Endothelial cell of umbilical vein (primary cell): ENCODE measurements around the gene GAST. TPM values are rescaled to one million over a fixed set of nuclear protein-coding genes. Genes with fewer than 3 reads are reported as not detected.

Experiments
- BruUV-seq: library from RNA; stranded (reverse); fragments of 400-500 nt; replicated peaks from 2 replicates; lab custom pipeline; 2021; lab: Mats Ljungman, UMichigan
- CTCF ChIA-PET: fragments of 300-600, 350-600 bp; sonication (Branson Sonifier 250); formaldehyde crosslinking; loops from one replicate; lab custom pipeline; 2021; ENCODE audit warnings: antibody characterized with exemption, inconsistent platforms; lab: Charles Lee
- POLR2A ChIA-PET: fragments of 300-600, 350-600 bp; sonication (Branson Sonifier 250); formaldehyde crosslinking; loops from one replicate; lab custom pipeline; 2021; ENCODE audit warnings: antibody characterized with exemption, inconsistent platforms; lab: Charles Lee
- DNase-seq: peaks from one replicate; pipeline ENCODE4 v3.0.0-alpha.2; 2011; ENCODE audit warnings: low read depth, low spot score
- FAIRE-seq: peaks from 2 replicates; lab custom pipeline; 2011; peaks lifted over from hg19 to GRCh38; lab: Jason Lieb, UNC
- H2AFZ ChIP-seq: 2 replicates; pipeline ENCODE4 v1.6.0; 2012; ENCODE audit warnings: low read depth, low read length, control low read depth, inconsistent platforms
- H3K27ac ChIP-seq: 2 replicates; pipeline ENCODE4 v1.5.1; 2011; ENCODE audit warnings: low read depth, mild to moderate bottlenecking, control low read depth, low read length, moderate library complexity; ENCODE audit not compliant: insufficient read depth
- H3K27me3 ChIP-seq, 2 experiments: 2 replicates each; pipeline versions ENCODE4 v1.6.0 to v1.6.1; 2011; ENCODE audit warnings: low read length in 2 of 2, mixed read lengths in 1 of 2; ENCODE audit not compliant: control insufficient read depth in 2 of 2, insufficient read depth in 2 of 2
- H3K36me3 ChIP-seq, 2 experiments: 2 replicates in 1 of 2; 3 replicates in 1 of 2; pipeline ENCODE4 v1.5.1; 2011; ENCODE audit warnings: low read length in 2 of 2, mild to moderate bottlenecking in 1 of 2, moderate library complexity in 1 of 2; ENCODE audit not compliant: control insufficient read depth in 2 of 2, insufficient read depth in 2 of 2; ENCODE audit errors: extremely low read depth in 1 of 2
- H3K4me1 ChIP-seq: 3 replicates; pipeline ENCODE4 v1.5.1; 2011; ENCODE audit warnings: mild to moderate bottlenecking, low read length; ENCODE audit not compliant: control insufficient read depth, insufficient read depth; ENCODE audit errors: extremely low read depth
- H3K4me2 ChIP-seq: 2 replicates; pipeline ENCODE4 v1.6.1; 2011; ENCODE audit warnings: low read length, control low read depth, mixed read lengths; ENCODE audit not compliant: insufficient read depth
- H3K4me3 ChIP-seq, 3 experiments: fragments of 200-600 bp in 1 of 3; sonication (generic), shearing (Covaris generic) in 1 of 3; replicated peaks in 1 of 3; 2 replicates each; pipeline ENCODE4 v1.5.1; 2011 to 2016; ENCODE audit warnings: control low read depth in 3 of 3, low read length in 3 of 3, mild to moderate bottlenecking in 2 of 3, inconsistent platforms in 1 of 3, low read depth in 1 of 3, moderate library complexity in 1 of 3; ENCODE audit not compliant: insufficient read depth in 1 of 3
- H3K79me2 ChIP-seq: 2 replicates; pipeline ENCODE4 v1.6.0; 2012; ENCODE audit warnings: low read length, inconsistent platforms; ENCODE audit not compliant: control insufficient read depth, insufficient read depth
- H3K9ac ChIP-seq: replicated peaks from 2 replicates; pipeline ENCODE3; 2011; ENCODE audit warnings: low read length, control low read depth; ENCODE audit not compliant: insufficient read depth; ENCODE audit errors: extremely low read depth
- H3K9me1 ChIP-seq: replicated peaks from 3 replicates; pipeline ENCODE4 v1.6.0; 2011; ENCODE audit warnings: mild to moderate bottlenecking, low read length; ENCODE audit not compliant: control insufficient read depth, insufficient read depth; ENCODE audit errors: extremely low read depth
- H3K9me3 ChIP-seq: replicated peaks from 2 replicates; pipeline ENCODE4 v1.5.1; 2012; ENCODE audit warnings: low read length, inconsistent platforms; ENCODE audit not compliant: control insufficient read depth, insufficient read depth
- H4K20me1 ChIP-seq: replicated peaks from 2 replicates; pipeline ENCODE3; 2011; ENCODE audit warnings: mild to moderate bottlenecking, low read length; ENCODE audit not compliant: control insufficient read depth, insufficient read depth; ENCODE audit errors: extremely low read depth
- FOS ChIP-seq: IDR thresholded peaks from 2 replicates; pipeline ENCODE4 v1.6.1; 2011; ENCODE audit warnings: mild to moderate bottlenecking, low read length, moderate library complexity, borderline replicate concordance; ENCODE audit not compliant: insufficient read depth
- GATA2 ChIP-seq: IDR thresholded peaks from 2 replicates; pipeline ENCODE4 v1.7.0; 2011; ENCODE audit warnings: low read depth, mild to moderate bottlenecking, moderate library complexity, mixed read lengths, low read length; ENCODE audit not compliant: insufficient read length, insufficient read depth
- JUN ChIP-seq: IDR thresholded peaks from 2 replicates; pipeline ENCODE4 v1.6.1; 2011; ENCODE audit warnings: borderline replicate concordance, low read depth; ENCODE audit not compliant: insufficient read length, insufficient read depth
- dilution Hi-C: fragments of 300-500 bp; cut with MboI; formaldehyde crosslinking; loops from one replicate; pipeline ENCODE4 v1.15.0; 2019; ENCODE audit warnings: low sequenced_read_pairs; ENCODE audit not compliant: extremely low pct_ligation_motif_present
- intact Hi-C: fragments of 100-400 bp; cut with micrococcal nuclease; formaldehyde crosslinking; loops from one replicate; pipeline ENCODE4 v1.10.0; 2022
- polyA plus RNA-seq, 4 experiments: library from polyadenylated mRNA; depleted of rRNA in 3 of 4; stranded (reverse) in 3 of 4; unstranded in 1 of 4; fragments of >200 nt; gene quantifications; 2 replicates each; pipeline versions ENCODE4 v1.2.1 to v1.2.3, GENCODE V29; 2011 to 2012; ENCODE audit warnings: missing spikeins in 1 of 4
- total RNA-seq: library from RNA; stranded (reverse); gene quantifications from 2 replicates; pipeline ENCODE4 v1.2.3, GENCODE V29; 2021
- TF ChIP-seq, protein P1 (sequence below): IDR thresholded peaks from 2 replicates; pipeline ENCODE4 v1.6.1; 2011; ENCODE audit not compliant: insufficient read depth, insufficient read length

GAST gene
- total and polyA plus RNA-seq, 2 donors (not counting 3 experiments of a cell fraction or from before 2014, with no cell fraction given), result not detected

DNA sequence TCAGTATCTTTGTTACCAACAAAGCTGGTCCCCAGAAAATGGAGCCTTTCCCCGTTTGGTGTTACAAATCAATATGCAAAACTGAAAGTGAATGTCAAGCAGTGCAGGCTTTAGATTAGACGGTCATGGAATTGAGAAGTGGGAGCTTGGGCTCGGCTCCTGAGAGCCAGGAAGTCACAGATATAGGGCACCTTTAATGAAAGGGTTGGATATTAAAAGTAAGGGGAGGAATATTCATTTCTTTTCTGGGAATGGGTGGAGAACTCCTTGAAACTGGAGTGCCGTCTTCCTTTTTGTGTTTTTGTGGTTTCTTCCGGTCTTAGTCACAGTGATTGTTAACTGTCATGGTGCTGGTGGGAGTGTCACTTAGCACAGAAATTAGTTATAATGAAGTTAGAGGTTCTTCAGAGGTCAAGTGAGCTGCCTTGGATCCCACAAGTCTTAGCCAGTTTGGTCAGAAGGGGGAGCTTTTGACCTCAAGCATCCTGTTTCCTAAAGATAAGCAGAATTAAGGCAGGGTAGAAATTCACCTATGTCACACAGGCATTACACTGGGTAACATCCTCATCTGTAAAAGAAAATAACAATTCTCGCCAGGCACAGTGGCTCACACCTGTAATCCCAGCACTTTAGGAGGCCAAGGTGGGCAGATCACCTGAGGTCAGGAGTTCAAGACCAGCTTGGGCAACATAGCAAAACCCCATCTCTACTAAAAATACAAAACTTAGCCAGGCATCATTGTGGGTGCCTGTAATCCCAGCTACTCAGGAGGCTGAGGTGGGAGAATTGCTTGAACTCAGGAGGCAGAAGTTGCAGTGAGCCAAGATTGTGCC lies 33.0 kb upstream of the GAST start:
- no peaks in the 10 kb centered on the region for H4K20me1 ChIP-seq
- no peaks in the 10 kb centered on the region for H3K79me2 ChIP-seq
- H3K27me3 ChIP-seq, result peaks cover 0 to 7% of the 10 kb centered on the region in 2 experiments
- peak overlapping the region; percentile 90 for H3K27ac ChIP-seq
- H3K9me1 ChIP-seq, result no peaks in the 10 kb centered on the region
- peak overlapping the region in 2 of 3 experiments; percentile 43 to 64 for H3K4me3 ChIP-seq
- dilution Hi-C loops (no loop called here), intact Hi-C loops (loop anchor here (1.0 kb wide), 1 partner anchor 9 kb away; the partner anchor contains the start of gene EIF1)
- TF ChIP-seq JUN (peak; percentile 14), GATA2 (peak; percentile 54), FOS (peak; percentile 50)
- TF ChIP-seq, protein P1, sequence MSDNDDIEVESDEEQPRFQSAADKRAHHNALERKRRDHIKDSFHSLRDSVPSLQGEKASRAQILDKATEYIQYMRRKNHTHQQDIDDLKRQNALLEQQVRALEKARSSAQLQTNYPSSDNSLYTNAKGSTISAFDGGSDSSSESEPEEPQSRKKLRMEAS, result no peak
- peak overlapping the region; percentile 74 for H3K9ac ChIP-seq
- peak overlapping the region; percentile 87 for H2AFZ ChIP-seq
- peak; percentile 63 for DNase-seq
- BruUV-seq, result no TSS peak
- CTCF ChIA-PET, result interaction anchor here (0.7 to 4.5 kb wide), 10 partner anchors 9 to 1059 kb away, joined by 3 to 28 read pairs (median 6); partner anchors contain the start of gene EIF1
- H3K36me3 ChIP-seq, result no peaks in the 10 kb centered on the region
- H3K9me3 ChIP-seq, result no peaks in the 10 kb centered on the region
- POLR2A ChIA-PET, result interaction anchor here (0.6 to 2.5 kb wide), 2 partner anchors 10 to 729 kb away, joined by 5 to 33 read pairs; partner anchors contain the start of gene EIF1
- peak; percentile 95 for FAIRE-seq
- peak overlapping the region; percentile 97 for H3K4me2 ChIP-seq
- H3K4me1 ChIP-seq, result peaks cover 14% of the 10 kb centered on the region
